Measurements from ENCODE around the gene IQCN.

DNA sequence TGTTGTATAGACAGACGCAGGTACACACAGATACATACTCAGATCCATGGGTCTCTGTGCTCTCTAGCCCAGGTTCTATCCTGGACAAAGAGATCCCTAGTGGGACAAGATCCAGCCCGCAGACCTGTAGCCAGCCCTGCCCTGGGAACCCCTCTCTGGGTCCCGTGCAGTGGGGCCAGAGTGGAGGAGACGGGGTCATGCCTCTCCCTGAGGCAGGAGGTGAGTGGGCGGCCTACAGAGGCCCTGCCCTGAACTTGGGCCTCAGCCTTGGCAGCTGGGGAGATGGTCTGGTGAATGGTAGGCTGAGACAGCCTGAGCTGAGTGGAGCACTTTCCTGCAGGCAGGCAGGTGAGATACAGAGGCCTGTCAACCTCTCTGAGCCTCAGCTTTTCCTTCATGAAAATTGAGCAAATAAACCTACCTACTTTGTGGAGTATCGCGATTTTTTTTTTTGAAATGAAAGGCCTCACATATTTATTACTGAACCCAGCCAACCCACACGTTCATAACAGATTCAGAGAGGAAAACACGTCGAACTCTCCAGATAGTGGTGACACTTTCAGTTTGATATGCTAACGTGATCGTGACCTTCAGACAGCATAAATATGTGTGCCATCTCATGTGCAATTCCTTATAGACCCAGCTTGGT is 10.6 kb upstream of the IQCN start:
- TF ChIP-seq ZNF404 (tag by site-specific recombination; IDR thresholded peaks at IDR 0.05) (no peak), ZIC2 (tag by site-specific recombination; IDR thresholded peaks at IDR 0.05) (no peak), ZNF350 (tag by site-specific recombination; IDR thresholded peaks at IDR 0.05) (no peak), BCL11A (tag by site-specific recombination; IDR thresholded peaks at IDR 0.05; ENCODE audit: low read depth) (no peak), ZNF274 (IDR thresholded peaks at IDR 0.05; ENCODE audit: low read length) (no peak), ZNF274 (tag by site-specific recombination; IDR thresholded peaks at IDR 0.05; ENCODE audit: borderline replicate concordance) (no peak), SALL2 (tag by site-specific recombination; IDR thresholded peaks at IDR 0.05; ENCODE audit: borderline replicate concordance) (no peak)
- TF ChIP-seq, protein P1, sequence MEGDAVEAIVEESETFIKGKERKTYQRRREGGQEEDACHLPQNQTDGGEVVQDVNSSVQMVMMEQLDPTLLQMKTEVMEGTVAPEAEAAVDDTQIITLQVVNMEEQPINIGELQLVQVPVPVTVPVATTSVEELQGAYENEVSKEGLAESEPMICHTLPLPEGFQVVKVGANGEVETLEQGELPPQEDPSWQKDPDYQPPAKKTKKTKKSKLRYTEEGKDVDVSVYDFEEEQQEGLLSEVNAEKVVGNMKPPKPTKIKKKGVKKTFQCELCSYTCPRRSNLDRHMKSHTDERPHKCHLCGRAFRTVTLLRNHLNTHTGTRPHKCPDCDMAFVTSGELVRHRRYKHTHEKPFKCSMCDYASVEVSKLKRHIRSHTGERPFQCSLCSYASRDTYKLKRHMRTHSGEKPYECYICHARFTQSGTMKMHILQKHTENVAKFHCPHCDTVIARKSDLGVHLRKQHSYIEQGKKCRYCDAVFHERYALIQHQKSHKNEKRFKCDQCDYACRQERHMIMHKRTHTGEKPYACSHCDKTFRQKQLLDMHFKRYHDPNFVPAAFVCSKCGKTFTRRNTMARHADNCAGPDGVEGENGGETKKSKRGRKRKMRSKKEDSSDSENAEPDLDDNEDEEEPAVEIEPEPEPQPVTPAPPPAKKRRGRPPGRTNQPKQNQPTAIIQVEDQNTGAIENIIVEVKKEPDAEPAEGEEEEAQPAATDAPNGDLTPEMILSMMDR (tag by site-specific recombination; IDR thresholded peaks at IDR 0.05) = no peak
- TF ChIP-seq, protein P2, sequence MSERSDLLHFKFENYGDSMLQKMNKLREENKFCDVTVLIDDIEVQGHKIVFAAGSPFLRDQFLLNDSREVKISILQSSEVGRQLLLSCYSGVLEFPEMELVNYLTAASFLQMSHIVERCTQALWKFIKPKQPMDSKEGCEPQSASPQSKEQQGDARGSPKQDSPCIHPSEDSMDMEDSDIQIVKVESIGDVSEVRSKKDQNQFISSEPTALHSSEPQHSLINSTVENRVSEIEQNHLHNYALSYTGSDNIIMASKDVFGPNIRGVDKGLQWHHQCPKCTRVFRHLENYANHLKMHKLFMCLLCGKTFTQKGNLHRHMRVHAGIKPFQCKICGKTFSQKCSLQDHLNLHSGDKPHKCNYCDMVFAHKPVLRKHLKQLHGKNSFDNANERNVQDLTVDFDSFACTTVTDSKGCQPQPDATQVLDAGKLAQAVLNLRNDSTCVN (tag by site-specific recombination; optimal IDR thresholded peaks at IDR 0.05) = no peak
